ACHN (cell line): Measurements from ENCODE around the gene UNC5A.

Experiments
- DNase-seq: peaks from one replicate; pipeline ENCODE4 v3.0.0-alpha.2; 2015
- in situ Hi-C: cut with HindIII; loops from 2 replicates; pipeline ENCODE4 v1.10.0; 2017; ENCODE audit warnings: low sequenced_read_pairs, low pct_ligation_motif_present, low pct_unique_long_range_greater_than_20kb

The UNC5A gene

GRCh38 chr5:176879663-176880361 lies 69.5 kb downstream of the UNC5A start:
- DNase-seq, result no peak
- in situ Hi-C loops, result no loop called here

- in situ Hi-C loops, result no loop called here
- DNase-seq, result no peak
Measured at GRCh38 chr5:176880366-176881020, 70.1 kb downstream of the UNC5A start.

- DNase-seq, result no peak
- in situ Hi-C loops, result no loop called here
Measured at GRCh38 chr5:176881021-176881749, 70.8 kb downstream of the UNC5A start.

- no peak for DNase-seq
- in situ Hi-C loops, result no loop called here
Measured at GRCh38 chr5:176881816-176882566, 71.6 kb downstream of the UNC5A start.

GRCh38 chr5:176882567-176882903 lies 72.2 kb downstream of the UNC5A start:
- in situ Hi-C loops, result no loop called here
- no peak for DNase-seq

- in situ Hi-C loops, result no loop called here
- DNase-seq, result no peak
Measured at GRCh38 chr5:176883700-176884570, 73.6 kb downstream of the UNC5A start.

GRCh38 chr5:176884571-176884890 lies 74.2 kb downstream of the UNC5A start:
- in situ Hi-C loops, result no loop called here
- DNase-seq, result no peak

GRCh38 chr5:176886336-176887251 lies 76.2 kb downstream of the UNC5A start:
- no peak for DNase-seq
- in situ Hi-C loops, result no loop called here

- in situ Hi-C loops, result no loop called here
- DNase-seq, result no peak
Measured at GRCh38 chr5:176887252-176887849, 77.0 kb downstream of the UNC5A start.

- in situ Hi-C loops, result no loop called here
- no peak for DNase-seq
Measured at GRCh38 chr5:176888016-176888864, 77.9 kb downstream of the UNC5A start.

GRCh38 chr5:176888865-176889165 lies 78.5 kb downstream of the UNC5A start:
- DNase-seq, result no peak
- in situ Hi-C loops, result no loop called here

GRCh38 chr5:176889321-176890280 lies 79.2 kb downstream of the UNC5A start:
- in situ Hi-C loops, result no loop called here

GRCh38 chr5:176890455-176891330 lies 80.3 kb downstream of the UNC5A start:
- no peak for DNase-seq
- in situ Hi-C loops, result no loop called here

More at GRCh38 chr5:176889321-176890280, 79.2 kb downstream of the UNC5A start:
- DNase-seq, result no peak

GRCh38 chr5:176891331-176891958 lies 81.1 kb downstream of the UNC5A start:
- in situ Hi-C loops, result no loop called here
- no peak for DNase-seq
